CD4-positive, alpha-beta T cell treated with Interleukin-2 at 100 ng/mL for 4 hours (primary cell): ENCODE measurements around the gene FSTL4.

Experiments
- DNase-seq: peaks from one replicate; pipeline ENCODE4 v3.0.0-alpha.2; 2020; ENCODE audit warnings: low spot score

FSTL4 gene

DNA sequence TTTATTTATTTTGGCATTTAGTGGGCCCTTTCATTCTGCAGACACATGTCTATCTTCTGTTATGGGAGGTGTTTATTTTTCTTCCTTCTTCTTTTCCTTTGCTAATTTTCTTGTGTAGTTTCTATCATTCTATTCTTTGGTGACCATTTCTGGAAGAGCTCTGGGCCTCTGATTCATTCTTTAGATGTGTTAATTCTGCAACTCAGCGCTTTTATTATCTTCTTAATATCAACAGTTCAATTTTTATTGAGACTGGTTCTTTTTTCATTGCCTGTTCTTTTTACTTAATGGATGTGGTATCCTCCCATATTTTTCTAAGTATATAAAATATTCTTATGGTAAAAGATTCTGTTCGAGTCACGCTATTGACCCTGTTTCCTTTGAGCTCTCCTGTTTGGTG is 448.5 kb downstream of the FSTL4 start:
- no peak for DNase-seq

DNA sequence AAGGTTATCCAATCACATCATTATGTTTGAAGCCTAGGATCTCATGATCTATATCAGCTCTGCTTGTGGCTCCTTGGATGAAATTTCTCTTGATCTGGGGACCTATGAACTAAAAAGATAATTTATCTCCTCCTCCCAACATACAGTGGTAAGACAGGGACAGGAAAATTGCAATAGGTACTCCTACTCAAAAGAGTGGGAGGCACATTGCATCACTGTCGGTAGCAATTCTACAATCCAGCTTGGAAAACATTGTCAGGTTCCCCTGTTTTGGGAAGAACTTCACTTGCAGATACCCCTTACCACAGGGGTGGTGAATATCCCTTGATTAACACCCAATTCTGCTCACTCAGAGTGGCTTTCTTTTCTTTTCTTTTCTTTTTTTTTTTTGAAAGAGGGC is 452.8 kb downstream of the FSTL4 start:
- no peak for DNase-seq

DNA sequence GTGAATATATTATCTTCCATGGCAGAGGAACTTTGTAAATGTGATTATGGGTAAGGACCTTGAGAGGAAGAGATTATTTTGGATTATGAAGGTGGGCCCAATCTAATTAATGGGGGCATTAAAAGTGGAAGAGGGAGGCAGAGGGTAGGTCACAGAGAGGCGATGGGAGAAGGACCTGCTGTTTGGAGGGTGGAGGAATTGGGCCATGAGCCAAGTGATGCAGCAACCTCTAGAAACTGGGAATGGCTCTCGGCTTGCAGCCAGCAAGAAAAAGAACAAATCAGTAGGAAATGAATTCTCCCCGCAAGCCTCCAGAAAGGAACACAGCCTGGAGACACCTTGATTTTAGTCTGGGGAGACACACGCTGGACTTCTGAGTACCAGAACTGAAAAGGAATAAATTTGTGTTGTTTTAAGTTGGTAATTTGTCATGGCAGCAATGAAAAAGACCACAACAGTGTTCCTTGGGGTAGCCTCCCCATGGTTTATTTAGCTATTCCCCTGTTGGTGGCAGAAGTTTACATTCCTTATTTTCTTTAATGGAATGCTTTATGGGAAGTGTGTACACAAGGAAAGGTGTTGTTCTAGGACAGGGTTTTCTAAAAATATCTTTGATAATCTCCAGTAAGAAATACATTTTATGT is 456.9 kb downstream of the FSTL4 start:
- DNase-seq: no peak

DNA sequence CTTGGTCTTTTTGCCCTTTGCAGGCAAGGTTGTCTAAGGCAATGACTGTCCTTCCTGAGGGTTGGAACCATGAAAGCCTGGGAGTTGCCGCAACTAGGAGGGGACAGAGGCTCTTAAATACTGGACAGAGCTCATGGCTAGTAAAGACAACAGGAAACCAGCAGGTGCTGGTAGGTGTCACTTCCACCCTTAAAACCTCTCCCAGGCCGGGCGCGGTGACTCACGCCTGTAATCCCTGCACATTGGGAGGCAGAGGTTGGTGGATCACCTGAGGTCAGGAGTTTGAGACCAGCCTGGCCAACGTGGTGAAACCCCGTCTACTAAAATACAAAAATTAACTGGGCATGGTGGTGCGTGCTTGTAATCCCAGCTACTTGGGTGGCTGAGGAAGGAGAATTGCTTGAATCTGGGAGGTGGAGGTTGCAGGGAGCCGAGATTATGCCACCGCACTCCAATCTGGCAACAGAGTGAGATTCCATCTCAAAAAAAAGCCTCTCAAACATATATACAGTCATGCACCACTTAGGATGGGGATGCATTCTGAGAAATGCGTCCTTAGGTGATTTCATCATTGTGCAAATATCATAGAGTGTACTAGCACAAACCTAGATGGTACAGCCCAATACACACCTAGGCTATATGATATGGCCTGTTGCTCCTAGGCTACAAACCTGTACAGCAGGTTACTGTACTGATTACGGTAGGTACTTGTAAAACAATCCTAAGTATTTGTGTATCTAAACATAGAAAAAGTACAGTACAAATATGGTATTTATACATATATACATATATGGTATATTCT is 457.9 kb downstream of the FSTL4 start:
- DNase-seq: no peak

DNA sequence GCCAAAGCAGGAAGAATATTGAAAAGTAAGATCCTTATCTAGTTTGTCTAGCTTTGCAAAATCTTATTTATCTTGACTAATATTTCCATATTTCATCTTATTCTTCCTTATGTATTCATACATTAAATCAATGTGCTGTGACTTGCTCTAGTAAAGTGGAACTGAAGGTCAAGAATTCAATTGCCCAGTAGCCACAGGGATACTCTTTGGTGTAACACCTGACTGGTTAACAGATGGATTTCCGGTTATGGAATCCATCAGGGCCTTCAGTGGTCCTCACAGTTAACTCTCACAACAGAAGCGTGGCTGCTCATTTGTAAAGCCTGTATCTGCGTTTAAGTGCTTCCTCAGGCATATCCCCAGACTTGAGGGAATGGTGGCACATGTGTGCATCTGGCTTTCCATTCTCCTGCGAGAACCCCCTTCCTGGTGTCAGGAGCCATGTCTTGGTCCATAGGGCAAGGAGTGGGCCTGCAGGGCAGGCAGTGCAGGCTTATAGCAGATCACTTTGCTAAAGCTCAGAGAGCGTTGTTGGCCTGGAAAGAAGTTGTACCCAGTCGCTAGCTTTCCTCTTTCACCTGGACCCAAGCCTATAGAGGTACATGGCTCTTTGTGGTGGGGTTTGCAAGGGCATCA is 461.3 kb downstream of the FSTL4 start:
- DNase-seq: no peak

DNA sequence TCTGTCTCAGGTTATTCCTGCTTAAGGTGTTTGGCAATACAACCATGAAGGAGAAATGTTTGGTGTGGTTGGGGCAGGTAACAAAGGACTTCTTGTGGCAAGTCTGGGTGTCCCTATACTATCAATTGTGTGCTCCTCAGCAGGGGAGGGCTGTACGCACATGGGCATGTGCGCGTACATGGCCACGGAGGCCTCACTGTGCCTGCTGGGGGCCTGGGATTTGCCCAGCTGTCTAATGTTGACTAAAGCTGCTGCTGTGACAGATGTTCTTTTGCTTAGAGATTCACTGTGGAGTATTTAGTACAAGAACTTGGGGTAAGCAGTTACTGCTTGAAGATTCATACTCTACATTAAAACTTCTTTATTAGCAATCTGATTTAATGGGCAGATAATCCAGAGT is 463.0 kb downstream of the FSTL4 start:
- no peak for DNase-seq

DNA sequence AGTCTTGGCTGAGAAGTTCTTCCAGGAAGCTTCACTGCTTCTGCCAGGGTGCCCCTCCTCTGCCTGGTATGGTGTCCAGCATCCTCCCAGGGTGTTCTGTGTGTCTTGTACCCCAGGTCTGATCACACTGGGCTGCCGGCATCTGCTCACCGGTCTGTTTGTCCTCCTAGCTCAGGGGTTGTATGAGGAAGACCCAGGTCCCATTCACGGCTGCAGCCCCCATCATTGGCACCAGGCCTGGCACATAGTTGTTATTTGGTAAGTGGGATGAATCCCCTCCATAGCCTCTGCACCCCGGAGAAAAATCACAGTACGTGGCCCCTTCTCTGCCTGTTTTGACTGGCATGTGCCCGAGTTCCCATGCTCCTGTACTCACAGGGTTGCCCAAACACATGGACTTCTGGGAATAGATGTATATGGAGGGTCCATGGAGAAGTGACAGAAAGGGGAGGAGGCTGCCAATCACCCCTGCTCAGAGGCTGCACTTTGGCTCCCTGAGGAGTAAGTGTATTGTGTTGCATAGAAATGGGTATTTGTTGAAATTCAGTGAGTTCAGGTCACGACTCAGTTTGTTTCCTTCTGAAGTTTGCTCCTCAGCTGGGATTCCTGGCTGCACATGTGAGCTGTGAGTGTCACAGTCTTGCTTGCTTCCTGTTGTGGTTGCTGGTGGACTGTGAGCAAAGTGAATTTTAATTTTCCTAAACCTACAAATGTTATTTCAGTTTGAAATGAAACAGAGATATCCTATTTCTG is 464.4 kb downstream of the FSTL4 start:
- DNase-seq: no peak

DNA sequence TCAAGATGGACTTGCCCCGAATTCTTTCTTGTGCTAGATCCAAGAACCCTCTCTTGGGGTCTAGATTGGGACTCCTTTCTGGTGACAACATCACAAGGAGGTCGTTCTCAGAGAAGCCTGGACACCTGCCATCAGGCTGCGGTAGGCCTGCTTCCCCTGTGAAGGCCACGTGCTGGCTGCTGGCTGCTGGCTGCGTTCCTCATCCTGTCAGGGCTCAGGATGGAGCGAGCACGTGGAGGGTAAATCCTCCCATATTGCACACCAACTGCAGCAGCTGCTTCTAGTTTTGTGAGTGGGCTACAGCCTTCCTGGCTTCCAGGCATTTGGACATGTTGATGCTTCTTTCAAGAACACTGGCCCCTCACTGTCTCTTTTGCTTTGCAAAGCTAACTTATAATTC is 464.9 kb downstream of the FSTL4 start:
- DNase-seq: no peak
